Stimulated activated CD4-positive, alpha-beta T cell treated with anti-CD3 and anti-CD28 coated beads, Interleukin-2, amount 100 ng/mL, for 4 hours (primary cell): ENCODE data around the gene ASPDH.

ENCODE experiments used
- DNase-seq: peaks from one replicate; pipeline ENCODE4 v3.0.0-alpha.2; 2020; ENCODE audit warnings: low read depth

The ASPDH gene

DNA sequence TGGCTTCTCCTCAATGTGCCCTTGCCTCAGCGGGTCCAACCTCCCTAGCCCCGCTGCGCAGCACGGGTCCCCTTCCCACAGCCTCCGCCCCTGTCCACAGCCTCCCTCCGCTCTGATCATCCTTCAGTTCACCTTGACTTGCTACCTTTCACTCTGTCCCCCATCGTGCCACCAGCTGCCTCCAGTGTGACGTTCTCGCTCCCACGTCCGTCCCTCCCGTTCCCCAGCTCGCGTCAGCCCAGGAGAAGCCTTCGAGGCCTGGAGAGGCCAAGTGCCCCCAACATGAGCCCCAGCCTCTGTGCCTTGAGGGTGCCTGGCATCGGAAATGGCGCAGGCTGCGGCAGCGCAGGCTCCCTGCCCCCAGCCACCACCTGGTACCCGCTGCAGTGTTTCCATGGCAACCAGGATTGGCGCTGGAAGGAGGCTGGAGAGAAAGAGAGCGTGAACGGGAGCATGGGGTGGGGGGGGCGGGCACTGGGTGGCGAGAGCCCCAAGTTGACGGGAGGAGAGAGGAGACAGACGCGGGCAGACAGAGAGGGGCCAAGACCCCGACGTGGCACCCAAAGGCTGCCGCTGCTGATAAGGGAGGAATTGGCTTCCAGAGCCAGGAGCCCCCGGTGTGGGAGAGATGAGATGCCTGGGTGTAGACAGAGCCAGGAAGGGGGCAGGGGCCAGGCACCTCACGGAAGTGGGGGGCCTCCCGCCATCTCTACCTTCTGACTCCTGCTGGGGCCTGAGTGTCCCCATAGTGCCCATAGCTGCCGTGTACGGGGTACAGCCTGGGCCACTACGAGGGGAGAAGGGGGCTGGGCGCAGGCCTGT, 844 bp upstream of the ASPDH start:
- DNase-seq, result no peak

DNA sequence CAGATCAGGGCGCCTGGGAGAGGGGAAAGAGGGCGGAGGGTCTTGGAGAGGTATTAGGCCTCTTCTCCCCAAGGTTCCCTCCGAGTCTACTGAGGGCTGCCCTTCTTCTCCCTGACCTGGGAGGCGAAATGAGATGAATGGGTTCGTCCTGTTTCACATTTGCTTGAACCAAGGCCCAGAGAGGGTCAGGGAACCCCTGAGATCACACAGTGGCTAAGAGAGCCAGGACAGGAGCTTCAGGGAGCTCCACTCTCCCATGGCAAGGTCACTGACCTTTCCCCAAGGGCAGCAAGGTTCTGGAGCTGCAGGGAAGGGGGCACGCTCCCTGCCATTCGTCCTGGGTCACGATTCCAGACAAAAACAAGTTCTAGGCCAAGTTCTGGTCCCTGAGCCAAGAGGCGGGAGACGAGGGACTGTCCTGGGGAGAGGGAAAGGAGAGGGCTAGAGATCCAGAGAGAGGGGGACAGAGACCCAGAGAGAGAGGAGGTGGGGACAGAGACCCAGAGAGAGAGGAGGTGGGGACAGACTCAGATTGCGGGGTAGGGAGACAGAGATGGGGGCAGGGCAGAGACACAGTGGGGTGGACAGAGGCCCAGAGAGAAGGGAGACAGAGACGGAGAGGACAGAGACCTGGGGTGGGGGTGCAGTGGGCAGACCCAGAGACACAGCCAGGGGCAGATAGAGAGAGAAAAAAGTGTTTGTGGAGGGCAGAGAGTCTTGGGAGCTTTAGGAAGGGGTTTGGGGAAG, 541 bp downstream of the ASPDH start:
- DNase-seq, result no peak

DNA sequence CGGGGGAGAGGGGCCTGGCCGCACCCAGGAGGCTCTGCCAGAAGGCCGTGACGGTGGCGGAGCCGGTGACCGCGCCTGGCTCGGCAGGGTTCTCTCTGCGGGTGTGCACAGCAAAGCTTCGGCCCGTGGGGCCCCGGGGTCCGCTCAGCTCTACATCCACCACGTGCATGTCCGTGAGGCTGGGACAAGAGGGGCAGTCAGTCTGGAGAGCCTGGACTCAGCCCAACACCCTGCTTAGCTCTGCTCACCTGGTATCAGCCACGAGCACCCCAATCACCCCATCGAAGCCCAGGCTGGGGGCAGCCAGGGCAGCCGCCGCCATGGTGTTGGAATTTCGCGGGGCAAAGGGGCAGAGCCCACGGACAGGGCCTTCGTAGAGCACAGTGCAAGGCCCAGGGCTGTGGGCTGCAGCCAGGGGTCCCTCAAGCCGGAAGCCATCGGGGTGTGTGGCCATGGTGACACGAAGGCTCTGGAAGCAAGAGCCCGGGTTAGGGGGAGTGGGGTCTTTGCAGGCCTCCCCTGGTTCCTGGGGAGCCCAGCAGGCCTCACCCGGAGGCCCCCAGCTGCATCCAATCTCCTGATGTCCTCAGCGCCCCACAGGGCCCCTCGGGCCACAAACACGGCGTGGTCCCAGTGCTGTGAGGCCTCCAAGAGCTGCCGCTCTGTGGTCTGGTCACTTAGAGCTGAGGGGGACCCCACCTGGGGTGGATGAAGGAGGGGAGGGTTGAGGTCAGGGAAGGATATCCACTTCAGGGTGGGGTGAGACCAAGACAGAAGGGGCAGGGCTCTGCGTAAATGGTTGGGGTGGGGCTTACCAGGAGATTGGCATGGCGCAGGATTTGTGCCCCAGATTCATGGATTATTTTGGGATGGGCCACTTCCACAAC, 1.4 kb downstream of the ASPDH start:
- no peak for DNase-seq

DNA sequence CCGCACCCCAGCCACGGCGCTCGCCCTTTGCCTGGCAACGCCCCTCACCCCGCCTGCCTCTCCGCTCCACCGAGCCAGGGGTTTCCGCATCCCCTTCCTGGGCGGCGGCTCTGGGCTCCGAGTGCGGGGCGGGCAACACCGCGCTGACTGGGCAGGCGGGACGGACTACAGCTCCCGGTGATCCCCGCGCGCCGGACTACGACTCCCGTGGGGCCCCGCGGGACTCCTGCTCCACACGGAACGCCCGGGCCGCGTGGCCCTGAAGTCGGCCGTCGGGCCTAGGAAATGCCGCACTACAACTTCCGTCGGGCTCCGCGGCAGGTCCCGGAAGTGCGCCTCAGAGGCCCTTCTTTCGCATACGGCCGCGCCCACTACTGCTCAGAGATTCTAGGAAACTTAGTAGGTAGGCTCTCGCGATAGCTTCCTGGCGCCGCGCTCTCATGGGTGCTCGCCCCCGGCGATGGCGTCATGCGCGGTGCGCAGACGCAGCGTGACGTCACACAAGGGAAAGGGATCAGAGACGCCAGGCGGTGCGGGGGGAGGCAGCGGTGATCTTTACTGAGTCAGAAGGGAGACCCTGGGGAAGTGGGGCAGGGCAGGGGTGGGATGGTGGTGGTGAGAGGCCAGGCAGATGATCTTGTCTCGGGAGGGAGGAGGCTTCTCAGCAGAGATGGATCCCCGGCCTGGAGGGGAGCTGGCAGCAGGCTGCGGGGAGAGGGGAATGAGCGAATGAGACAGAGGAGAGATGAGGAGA, 2.5 kb downstream of the ASPDH start, which contains the start of gene JOSD2:
TSS of gene JOSD2 (minus strand) at position 123 of the 754 bp plus-strand sequence. CDS start 760 bp downstream, outside the sequence.
- DNase-seq, result peak; percentile 98

DNA sequence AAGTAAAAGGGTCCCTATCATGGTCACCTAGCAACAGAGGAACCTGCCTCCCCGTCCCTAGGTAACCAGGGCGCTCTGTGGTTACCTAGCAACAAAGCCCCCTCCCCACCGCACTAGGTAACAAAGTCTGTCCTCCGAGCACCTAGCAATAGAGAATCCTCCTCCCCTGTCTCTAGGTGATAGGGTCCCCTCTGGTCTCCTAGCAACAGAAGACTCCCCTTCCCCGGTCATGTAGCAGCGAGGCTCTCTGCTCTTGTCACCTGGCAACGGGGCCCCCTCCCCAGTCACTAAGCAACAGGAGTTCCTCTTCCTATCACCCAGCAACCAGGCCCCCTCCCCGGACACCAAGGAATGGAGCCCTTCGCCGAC, 3.0 kb downstream of the ASPDH start:
- DNase-seq, result no peak

DNA sequence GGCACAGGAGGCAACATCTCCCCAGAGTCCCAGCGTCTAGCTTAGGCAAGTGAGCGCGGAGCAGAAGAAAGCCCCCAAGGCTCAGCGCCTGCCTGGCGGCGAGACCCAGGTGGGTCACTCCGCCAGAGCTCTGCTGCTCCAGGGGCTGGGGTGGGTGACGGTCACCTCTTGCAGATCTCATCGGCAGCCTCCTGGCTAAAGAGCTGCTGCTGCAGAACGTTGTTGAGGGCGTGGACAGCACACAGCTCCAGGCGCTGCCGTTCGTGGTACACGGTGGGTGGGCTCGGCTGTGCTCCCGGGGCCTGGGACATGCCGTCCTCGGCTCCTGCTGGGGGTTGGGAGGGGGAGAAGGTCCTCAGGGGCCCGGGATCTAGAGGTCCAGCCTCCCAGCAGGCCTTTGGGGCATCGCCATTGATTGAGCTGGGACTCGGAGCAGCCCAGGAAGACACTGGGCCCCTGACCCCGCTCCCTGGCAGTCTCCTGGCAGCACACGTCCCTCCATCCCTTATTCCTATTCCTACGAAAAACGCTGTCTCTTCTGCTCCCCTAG, 3.5 kb downstream of the ASPDH start:
- no peak for DNase-seq

DNA sequence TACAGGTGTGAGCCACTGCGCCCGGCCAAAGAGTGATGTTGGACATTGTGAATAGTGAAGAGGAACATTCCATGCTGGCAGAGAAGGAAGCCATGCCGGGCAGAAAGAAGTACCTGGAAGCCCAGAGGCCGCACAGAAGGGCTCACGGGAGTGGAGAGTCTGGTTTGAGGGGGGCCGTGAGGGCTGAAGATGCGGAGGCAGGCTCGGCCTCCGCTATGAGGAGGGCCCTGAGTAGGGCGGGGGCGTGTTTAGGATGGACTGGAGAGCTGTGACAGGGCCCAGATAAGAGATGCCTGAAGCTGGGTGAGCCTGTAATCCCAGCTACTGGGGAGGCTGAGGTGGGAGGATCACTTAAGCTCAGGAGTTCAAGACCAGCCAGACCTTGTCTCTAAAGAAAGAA, 4.3 kb downstream of the ASPDH start:
- DNase-seq, result no peak

DNA sequence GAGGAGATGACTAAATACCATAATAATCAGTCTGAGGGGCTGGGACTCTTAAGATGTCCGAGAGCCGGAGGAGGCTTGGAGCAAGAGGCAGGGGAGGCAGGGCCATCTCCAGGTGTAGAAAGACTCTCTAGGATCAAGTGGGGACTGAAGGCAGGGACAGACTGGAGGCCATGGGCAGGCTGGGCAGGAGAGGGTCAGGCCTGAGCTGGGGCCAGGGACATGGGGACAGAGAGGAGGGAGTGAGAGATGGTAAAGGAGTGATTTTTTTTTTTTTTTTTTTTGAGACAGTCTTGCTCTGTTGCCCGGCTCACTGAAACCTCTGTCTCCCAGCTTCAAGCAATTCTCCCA, 4.9 kb downstream of the ASPDH start:
- DNase-seq, result no peak

DNA sequence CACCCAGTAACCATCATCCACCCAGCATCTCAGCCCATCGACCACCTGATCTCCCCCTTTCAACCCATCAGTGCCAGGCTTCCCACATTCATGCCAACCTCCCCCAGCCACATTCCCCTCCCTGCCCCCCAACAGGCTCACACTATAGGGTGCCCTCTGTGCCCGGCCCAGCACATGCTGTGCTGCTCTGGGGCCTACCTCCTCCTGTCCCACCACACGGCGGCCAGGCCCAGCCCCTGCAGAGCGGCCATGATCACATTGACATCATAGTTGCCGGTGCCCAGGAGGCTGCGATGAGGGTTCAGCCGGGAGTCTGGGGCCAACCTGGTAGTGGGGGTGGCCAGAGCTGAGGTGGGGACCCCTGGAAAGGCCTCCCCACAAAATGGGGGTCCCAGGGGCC, 6.3 kb downstream of the ASPDH start:
- DNase-seq, result no peak

DNA sequence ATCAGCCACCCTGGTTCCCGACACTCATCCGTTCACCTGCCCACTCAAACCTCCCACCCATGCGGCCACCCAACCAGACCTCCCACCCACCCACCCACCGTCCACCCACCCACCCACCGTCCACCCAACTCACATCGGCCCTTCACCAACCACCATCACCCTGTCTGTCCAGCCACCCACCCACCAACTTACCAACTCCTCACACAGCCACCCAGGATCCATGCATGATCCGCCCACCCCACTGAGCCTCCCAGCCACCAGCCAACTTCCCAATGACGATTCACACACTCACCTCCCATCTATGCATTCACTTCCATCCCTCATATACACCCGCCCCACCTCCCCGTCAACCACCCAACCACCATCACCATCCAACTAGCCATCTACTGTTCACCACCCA, 7.0 kb downstream of the ASPDH start:
- DNase-seq, result no peak

DNA sequence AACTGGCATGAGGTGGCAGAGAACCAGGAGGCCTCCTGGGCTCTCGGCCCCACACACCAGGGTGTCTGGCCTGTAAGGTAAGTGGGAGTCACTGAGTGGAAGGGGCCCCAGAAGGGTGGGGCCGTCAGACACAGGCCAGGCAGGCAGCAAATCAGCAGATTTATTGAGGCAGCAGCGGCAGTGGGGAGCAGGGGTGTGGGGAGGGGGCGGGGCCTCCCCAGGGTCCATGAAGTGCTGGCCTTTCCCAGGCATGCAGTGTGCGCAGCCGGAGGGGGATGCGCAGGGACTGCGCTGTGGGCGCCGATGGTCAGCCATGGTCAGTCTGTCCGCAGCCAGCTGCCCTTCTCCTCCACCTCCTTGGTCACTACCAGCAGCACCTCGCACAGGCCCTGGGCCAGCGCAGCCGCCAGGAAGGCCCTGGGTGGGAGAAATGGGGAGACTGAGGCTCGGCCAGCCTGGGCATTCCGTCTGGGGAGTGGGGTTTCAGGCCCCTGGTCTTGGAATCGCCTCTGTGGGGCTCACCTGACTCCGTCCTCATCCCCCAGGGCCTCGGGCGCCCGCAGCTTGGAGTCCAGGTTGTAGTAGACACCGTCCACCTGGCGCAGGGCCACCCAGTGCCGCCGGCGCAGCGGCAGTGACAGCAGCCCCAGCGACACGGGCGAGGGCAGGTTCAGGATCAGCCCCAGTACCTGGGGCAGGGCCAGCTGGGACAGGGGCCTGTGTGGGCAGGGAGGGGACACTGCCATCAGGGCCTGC, 7.7 kb downstream of the ASPDH start:
- no peak for DNase-seq

DNA sequence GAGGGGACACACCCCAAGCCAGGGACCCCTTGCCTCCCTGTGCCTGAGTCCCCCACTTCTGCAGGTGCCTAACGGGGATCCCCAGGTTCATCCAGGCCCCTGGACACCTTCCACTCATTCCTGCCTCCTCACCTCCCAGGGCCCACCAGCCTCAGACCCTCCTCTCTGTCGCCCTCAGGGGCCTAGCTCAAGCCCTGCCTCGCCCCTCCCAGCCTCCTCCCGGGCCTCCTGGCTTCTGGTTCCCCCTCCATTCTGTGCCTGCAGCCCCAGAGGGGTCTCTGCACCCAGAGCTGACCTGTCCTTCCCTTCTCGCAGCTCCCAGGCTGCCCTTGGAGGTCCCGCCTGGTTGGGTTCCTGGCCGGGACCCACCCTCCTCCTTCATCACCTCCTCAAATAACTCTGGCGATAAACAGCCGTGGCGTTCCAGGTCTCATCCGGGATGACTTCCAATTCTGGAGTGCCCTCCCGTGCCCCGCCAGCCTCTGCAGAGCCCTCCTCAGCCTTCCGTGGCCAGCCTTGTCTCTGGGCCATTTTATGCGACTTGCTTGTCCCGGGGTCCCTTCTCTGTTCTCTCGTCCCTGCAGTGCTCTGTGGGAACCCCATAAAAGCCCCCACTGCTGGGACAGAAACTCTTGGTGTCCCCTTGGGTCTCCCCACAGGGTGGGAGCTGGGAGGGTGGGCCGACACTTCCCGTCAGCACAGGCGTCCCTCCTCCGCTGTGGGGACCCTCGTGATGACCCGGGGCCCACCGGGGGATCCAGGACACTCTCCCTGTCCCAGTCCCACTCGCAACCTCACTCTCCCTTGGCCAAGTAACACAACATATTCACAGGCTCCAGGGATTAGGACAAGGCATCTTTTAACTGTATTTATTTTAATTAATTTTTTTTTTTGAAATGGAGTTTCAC, 11.9 kb downstream of the ASPDH start:
- DNase-seq, result no peak

DNA sequence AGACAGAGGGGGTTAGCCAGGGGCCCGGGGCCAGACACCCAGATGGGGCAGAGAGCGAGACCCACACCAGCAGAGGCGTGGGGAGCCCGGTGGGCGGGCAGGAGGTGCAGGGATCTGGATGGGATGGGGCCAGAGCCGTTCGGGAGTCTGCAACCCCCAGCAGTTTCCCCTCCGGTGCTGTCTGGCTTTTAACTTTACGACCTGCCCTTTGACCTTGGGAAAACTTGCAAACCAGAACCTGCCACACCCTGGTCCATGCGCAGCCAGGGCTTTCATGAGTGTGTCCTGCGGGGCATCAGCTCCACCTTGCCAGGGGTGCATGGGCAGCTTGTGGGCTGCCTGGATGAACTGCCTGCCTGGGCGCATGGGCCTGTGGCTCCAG, 12.5 kb downstream of the ASPDH start:
- DNase-seq, result no peak

DNA sequence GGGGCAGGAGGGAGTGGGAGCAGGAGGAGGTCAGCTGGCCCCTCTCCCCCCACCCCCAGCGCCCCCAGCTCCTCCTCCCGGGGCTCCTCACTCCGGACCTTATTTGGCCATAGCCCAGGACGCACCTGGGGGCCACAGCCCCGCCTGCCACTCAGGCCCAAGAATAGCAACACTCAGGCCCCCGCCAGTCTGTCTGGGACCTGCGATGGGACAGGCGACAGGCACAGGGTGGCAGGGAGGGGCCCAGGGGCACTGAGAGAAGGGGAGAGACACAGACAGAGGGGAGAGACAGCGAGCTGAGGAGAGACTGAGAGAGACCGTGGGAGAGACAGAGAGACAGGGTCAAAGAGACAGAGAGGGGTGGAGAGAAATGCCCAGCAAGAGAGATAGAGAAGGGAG, 13.0 kb downstream of the ASPDH start:
- no peak for DNase-seq

DNA sequence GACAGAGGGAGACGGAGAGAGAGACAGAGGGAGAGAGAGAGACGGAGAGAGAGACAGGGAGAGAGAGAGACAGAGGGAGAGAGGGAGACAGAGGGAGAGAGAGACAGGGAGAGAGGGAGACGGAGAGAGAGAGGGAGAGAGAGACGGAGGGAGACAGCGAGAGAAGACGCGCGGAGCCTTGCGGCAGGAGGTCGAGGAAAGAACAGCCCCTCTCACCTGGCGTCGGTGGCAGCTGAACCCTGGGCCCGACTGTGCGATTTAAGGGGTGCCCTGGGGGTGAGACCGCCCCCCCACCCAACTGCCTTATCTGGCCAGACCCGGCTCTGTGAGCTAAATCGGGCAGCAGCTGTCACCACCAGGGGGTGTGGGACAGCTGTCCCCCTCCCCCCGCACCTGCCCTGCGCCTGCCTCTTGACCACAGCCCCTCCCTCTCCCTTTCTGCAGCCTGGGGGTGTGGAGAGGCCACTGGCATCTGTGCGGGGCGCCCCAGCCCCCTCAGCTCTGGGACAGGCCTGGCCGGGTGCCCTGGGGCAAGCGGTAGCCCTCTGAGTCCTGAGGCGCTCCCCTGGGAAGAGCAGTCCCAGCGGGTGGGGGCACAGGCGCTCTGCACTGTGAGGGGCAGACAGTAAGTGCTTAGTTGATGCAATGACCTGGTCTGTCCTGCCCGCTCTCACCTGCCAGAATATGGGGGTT, 13.5 kb downstream of the ASPDH start:
- DNase-seq, result no peak

DNA sequence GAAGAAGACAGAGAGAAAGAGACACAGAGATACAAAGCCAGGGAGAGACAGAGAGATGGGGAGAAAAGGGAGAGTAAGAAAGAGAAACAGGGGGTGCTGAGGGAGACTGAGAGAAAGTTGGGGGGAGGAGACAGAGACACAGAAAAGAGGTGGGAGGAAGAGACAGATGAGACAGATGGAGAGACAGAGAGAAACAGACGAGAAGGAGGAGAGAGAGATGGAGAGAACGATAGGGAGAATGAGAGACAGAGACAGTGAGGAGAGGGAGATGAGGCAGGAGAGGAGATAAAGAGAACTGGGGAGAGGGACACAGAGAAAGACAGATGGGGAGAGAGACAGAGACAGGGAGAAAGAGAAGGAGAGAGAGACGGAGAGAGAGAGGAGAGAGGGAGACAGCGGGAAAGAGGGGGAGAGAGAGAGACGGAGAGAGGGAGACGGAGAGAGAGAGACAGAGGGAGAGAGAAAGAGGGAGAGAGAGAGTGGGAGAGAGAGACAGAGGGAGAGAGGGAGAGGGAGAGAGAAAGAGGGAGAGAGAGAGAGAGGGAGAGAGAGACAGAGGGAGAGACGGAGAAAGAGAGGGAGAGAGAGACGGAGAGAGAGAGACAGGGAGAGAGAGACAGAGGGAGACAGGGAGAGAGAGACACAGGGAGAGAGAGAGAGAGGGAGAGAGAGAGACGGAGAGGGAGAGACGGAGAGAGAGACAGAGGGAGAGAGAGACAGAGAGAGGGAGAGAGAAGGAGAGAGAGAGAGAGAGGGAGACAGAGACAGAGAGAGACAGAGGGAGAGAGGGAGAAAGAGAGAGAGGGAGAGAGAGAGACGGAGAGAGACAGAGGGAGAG, 15.3 kb downstream of the ASPDH start:
- no peak for DNase-seq

DNA sequence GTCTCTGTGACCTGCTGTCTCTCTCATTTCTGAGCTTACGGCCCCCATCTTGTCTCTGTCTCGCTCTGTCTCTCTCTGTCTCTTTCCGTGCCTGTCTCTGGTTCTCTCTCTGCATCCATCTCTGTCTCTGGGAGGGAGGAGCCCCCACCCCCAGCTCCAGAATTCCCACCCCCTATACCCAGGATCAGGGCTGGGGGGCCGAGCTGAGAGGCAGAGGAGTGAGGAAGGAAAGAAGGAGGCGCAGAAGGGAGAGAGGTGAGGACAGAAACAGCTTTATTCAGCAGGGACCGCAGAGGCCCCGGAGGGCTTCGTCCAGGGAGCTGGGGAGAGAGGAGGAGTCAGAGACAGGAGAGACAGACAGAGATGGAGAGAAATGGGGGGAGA, 16.7 kb downstream of the ASPDH start:
- no peak for DNase-seq
